SK-N-SH treated with all-trans-retinoic acid at 6 μM for 48 hours (cell line): ENCODE results near the gene UGT1A4.

Experiments used
- ATAC-seq: fragments of 200-7000 bp; cut with Tn5 transposase; 3 replicates; pipeline ENCODE4 v1.9.1; 2020; ENCODE audit warnings: mild to moderate bottlenecking, moderate library complexity
- ARNTL ChIP-seq: fragments of 450-650 bp; formaldehyde crosslinking; IDR thresholded peaks from 2 replicates; pipeline ENCODE4 v1.5.0; 2020; ENCODE audit warnings: low read depth, mild to moderate bottlenecking, moderate library complexity, borderline replicate concordance
- BACH2 ChIP-seq: fragments of 250-450 bp; sonication (Bioruptor Pico); IDR thresholded peaks from 2 replicates; pipeline ENCODE4 v1.9.0; 2021; ENCODE audit warnings: mild to moderate bottlenecking, borderline replicate concordance
- CSDC2 ChIP-seq: fragments of 250-450 bp; sonication (Bioruptor Pico); IDR thresholded peaks from 2 replicates; pipeline ENCODE4 v1.5.0; 2020; ENCODE audit warnings: mild to moderate bottlenecking, moderate library complexity
- ESRRG ChIP-seq: fragments of 250-450 bp; sonication (Bioruptor Pico); IDR thresholded peaks from 2 replicates; pipeline ENCODE4 v1.6.1; 2021; ENCODE audit warnings: mild to moderate bottlenecking
- GLIS3 ChIP-seq: fragments of 250-450 bp; sonication (Bioruptor Pico); IDR thresholded peaks from 2 replicates; pipeline ENCODE4 v1.5.0; 2020; ENCODE audit warnings: mild to moderate bottlenecking, moderate library complexity
- ISL1 ChIP-seq: fragments of 250-450 bp; sonication (Bioruptor Pico); IDR thresholded peaks from 2 replicates; pipeline ENCODE4 v2.1.2; 2022; ENCODE audit warnings: mild to moderate bottlenecking, moderate library complexity
- OSR1 ChIP-seq: fragments of 250-450 bp; sonication (Bioruptor Pico); IDR thresholded peaks from 2 replicates; pipeline ENCODE4 v1.8.0; 2022; ENCODE audit warnings: moderate library complexity, mild to moderate bottlenecking, inconsistent platforms
- PPARA ChIP-seq: fragments of 250-450 bp; sonication (Bioruptor Pico); IDR thresholded peaks from 2 replicates; pipeline ENCODE4 v1.5.0; 2020; ENCODE audit warnings: mild to moderate bottlenecking, borderline replicate concordance
- RARB ChIP-seq: fragments of 250-450 bp; sonication (Bioruptor Pico); IDR thresholded peaks from 2 replicates; pipeline ENCODE4 v1.8.0; 2021; ENCODE audit warnings: mild to moderate bottlenecking, moderate library complexity
- SNAI2 ChIP-seq: fragments of 250-450 bp; sonication (Bioruptor Pico); IDR thresholded peaks from 2 replicates; pipeline ENCODE4 v1.5.0; 2020; ENCODE audit warnings: mild to moderate bottlenecking, moderate library complexity
- TCF4 ChIP-seq: fragments of 250-450 bp; sonication (Bioruptor Pico); IDR thresholded peaks from 2 replicates; pipeline ENCODE4 v1.8.0; 2021; ENCODE audit warnings: mild to moderate bottlenecking, moderate library complexity, borderline replicate concordance
- TOX ChIP-seq: fragments of 250-450 bp; sonication (Bioruptor Pico); IDR thresholded peaks from 2 replicates; pipeline ENCODE4 v1.8.0; 2021; ENCODE audit warnings: mild to moderate bottlenecking, moderate library complexity, borderline replicate concordance
- ZC3H10 ChIP-seq: fragments of 250-450 bp; sonication (Bioruptor Pico); IDR thresholded peaks from 2 replicates; pipeline ENCODE4 v1.5.1; 2021; ENCODE audit warnings: mild to moderate bottlenecking, moderate library complexity
- ZFP3 ChIP-seq: fragments of 250-450 bp; sonication (Bioruptor Pico); IDR thresholded peaks from 2 replicates; pipeline ENCODE4 v1.5.0; 2020; ENCODE audit warnings: mild to moderate bottlenecking, moderate library complexity
- ZFP30 ChIP-seq: fragments of 450-650 bp; formaldehyde crosslinking; IDR thresholded peaks from 2 replicates; pipeline ENCODE4 v1.5.0; 2022; ENCODE audit warnings: mild to moderate bottlenecking, moderate library complexity
- ZNF565 ChIP-seq: fragments of 450-650 bp; formaldehyde crosslinking; conservative IDR thresholded peaks from 2 replicates; pipeline ENCODE4 v1.5.0; 2020; ENCODE audit warnings: low read depth, mild to moderate bottlenecking, moderate library complexity
- ZNF70 ChIP-seq: fragments of 450-650 bp; formaldehyde crosslinking; IDR thresholded peaks from 2 replicates; pipeline ENCODE4 v1.5.0; 2020; ENCODE audit warnings: mild to moderate bottlenecking, moderate library complexity
- ZNF8 ChIP-seq: fragments of 450-650 bp; formaldehyde crosslinking; IDR thresholded peaks from 2 replicates; pipeline ENCODE4 v1.5.0; 2020; ENCODE audit warnings: mild to moderate bottlenecking, moderate library complexity
- TF ChIP-seq, protein P1 (sequence below): fragments of 250-450 bp; sonication (Bioruptor Pico); IDR thresholded peaks from 2 replicates; pipeline ENCODE4 v1.5.1; 2020; ENCODE audit warnings: low read depth, mild to moderate bottlenecking, moderate library complexity
- TF ChIP-seq, protein P2 (sequence below): fragments of 250-450 bp; sonication (Bioruptor Pico); IDR thresholded peaks from 2 replicates; pipeline ENCODE4 v1.8.0; 2020; ENCODE audit warnings: mild to moderate bottlenecking, moderate library complexity, borderline replicate concordance
- TF ChIP-seq, protein P3 (sequence below): fragments of 250-450 bp; sonication (Bioruptor Pico); IDR thresholded peaks from 2 replicates; pipeline ENCODE4 v1.8.0; 2021; ENCODE audit warnings: low read depth, mild to moderate bottlenecking, moderate library complexity, borderline replicate concordance
- TF ChIP-seq, protein P4 (sequence below): fragments of 250-450 bp; sonication (Bioruptor Pico); IDR thresholded peaks from 2 replicates; pipeline ENCODE4 v1.5.1; 2021; ENCODE audit warnings: mild to moderate bottlenecking, moderate library complexity
- TF ChIP-seq, protein P5 (sequence below): fragments of 250-450 bp; sonication (Bioruptor Pico); IDR thresholded peaks from 2 replicates; pipeline ENCODE4 v1.5.0; 2020; ENCODE audit warnings: mild to moderate bottlenecking, moderate library complexity

Gene UGT1A4

DNA sequence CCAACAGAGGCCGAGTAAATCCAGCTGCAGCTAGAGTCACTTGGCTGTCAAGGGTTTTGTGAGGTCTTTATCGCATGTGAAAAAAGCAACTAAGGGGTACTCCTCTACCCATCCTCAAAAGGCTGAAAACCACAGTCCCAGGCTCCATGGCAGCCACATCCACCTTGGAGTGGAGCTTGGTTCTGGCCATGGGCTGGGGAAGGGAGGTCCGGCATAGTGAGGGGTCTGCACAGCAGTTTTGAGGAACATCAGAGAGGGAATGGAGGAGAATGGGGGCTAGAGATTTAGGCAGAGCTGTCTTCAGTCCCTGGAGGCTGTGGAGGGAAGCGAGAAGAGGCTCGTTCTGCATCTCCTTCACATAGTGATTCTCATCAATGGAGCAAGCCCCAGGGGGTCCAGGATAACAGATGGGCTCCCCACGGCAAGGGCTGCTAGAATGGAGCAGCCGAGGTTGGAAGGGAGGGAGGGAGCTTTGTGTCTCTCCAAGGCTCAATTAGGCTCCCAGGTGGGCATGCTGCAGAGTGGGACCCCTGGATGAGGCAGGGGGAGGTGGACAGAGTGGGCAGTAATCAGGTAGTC lies 80.6 kb downstream of the UGT1A4 start:
- ATAC-seq = no peak
- no peak for TF ChIP-seq RARB (CRISPR knock-in tag)
- TF ChIP-seq, protein P1, sequence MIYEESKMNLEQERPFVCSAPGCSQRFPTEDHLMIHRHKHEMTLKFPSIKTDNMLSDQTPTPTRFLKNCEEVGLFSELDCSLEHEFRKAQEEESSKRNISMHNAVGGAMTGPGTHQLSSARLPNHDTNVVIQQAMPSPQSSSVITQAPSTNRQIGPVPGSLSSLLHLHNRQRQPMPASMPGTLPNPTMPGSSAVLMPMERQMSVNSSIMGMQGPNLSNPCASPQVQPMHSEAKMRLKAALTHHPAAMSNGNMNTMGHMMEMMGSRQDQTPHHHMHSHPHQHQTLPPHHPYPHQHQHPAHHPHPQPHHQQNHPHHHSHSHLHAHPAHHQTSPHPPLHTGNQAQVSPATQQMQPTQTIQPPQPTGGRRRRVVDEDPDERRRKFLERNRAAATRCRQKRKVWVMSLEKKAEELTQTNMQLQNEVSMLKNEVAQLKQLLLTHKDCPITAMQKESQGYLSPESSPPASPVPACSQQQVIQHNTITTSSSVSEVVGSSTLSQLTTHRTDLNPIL = no peak
- TF ChIP-seq, protein P2, sequence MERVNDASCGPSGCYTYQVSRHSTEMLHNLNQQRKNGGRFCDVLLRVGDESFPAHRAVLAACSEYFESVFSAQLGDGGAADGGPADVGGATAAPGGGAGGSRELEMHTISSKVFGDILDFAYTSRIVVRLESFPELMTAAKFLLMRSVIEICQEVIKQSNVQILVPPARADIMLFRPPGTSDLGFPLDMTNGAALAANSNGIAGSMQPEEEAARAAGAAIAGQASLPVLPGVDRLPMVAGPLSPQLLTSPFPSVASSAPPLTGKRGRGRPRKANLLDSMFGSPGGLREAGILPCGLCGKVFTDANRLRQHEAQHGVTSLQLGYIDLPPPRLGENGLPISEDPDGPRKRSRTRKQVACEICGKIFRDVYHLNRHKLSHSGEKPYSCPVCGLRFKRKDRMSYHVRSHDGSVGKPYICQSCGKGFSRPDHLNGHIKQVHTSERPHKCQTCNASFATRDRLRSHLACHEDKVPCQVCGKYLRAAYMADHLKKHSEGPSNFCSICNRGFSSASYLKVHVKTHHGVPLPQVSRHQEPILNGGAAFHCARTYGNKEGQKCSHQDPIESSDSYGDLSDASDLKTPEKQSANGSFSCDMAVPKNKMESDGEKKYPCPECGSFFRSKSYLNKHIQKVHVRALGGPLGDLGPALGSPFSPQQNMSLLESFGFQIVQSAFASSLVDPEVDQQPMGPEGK (CRISPR knock-in tag) = no peak
- TF ChIP-seq ZNF70 = no peak
- no peak for TF ChIP-seq ARNTL (CRISPR knock-in tag)
- TF ChIP-seq ZFP3 (CRISPR knock-in tag) = no peak
- TF ChIP-seq ISL1 (CRISPR knock-in tag) = no peak
- no peak for TF ChIP-seq ZNF565 (CRISPR knock-in tag)
- no peak for TF ChIP-seq BACH2 (CRISPR knock-in tag)
- TF ChIP-seq ZFP30 (CRISPR knock-in tag) = no peak
- TF ChIP-seq ZNF8 = no peak
- TF ChIP-seq TOX (CRISPR knock-in tag) = no peak
- no peak for TF ChIP-seq TCF4 (CRISPR knock-in tag)

DNA sequence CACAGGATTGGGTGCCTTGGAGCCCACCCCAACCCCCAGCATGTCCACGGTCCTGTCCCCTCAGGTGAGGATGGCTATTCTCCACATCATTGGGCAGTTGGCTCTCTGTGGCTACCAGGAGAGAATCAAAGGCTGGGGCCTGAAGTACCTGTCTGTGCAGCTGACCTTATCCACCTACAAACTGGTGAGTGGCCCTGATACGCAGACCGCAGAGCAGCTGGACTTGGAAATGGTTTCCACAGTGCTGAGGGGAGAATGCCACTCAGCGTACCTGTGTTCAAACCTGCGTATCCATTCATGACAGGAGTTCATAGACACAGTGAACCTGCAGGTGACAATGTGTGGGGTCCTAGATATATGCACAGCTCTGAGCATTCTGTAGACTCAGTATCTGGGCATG lies 81.2 kb downstream of the UGT1A4 start:
- TF ChIP-seq SNAI2 (CRISPR knock-in tag) (no peak), GLIS3 (no peak), ZC3H10 (CRISPR knock-in tag) (no peak), ZFP30 (CRISPR knock-in tag) (no peak), ZNF70 (no peak), ZNF8 (no peak), BACH2 (CRISPR knock-in tag) (no peak), ZNF565 (CRISPR knock-in tag) (no peak), ESRRG (CRISPR knock-in tag) (no peak), OSR1 (CRISPR knock-in tag) (no peak), ISL1 (CRISPR knock-in tag) (no peak), ZFP3 (CRISPR knock-in tag) (no peak), CSDC2 (CRISPR knock-in tag) (no peak), TOX (CRISPR knock-in tag) (no peak)
- TF ChIP-seq, protein P2 (CRISPR knock-in tag) = no peak
- TF ChIP-seq, protein P3, sequence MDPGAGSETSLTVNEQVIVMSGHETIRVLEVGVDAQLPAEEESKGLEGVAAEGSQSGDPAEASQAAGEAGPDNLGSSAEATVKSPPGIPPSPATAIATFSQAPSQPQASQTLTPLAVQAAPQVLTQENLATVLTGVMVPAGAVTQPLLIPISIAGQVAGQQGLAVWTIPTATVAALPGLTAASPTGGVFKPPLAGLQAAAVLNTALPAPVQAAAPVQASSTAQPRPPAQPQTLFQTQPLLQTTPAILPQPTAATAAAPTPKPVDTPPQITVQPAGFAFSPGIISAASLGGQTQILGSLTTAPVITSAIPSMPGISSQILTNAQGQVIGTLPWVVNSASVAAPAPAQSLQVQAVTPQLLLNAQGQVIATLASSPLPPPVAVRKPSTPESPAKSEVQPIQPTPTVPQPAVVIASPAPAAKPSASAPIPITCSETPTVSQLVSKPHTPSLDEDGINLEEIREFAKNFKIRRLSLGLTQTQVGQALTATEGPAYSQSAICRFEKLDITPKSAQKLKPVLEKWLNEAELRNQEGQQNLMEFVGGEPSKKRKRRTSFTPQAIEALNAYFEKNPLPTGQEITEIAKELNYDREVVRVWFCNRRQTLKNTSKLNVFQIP (CRISPR knock-in tag) = no peak
- TF ChIP-seq, protein P1 = no peak
- TF ChIP-seq, protein P4, sequence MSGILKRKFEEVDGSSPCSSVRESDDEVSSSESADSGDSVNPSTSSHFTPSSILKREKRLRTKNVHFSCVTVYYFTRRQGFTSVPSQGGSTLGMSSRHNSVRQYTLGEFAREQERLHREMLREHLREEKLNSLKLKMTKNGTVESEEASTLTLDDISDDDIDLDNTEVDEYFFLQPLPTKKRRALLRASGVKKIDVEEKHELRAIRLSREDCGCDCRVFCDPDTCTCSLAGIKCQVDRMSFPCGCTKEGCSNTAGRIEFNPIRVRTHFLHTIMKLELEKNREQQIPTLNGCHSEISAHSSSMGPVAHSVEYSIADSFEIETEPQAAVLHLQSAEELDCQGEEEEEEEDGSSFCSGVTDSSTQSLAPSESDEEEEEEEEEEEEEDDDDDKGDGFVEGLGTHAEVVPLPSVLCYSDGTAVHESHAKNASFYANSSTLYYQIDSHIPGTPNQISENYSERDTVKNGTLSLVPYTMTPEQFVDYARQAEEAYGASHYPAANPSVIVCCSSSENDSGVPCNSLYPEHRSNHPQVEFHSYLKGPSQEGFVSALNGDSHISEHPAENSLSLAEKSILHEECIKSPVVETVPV = no peak

DNA sequence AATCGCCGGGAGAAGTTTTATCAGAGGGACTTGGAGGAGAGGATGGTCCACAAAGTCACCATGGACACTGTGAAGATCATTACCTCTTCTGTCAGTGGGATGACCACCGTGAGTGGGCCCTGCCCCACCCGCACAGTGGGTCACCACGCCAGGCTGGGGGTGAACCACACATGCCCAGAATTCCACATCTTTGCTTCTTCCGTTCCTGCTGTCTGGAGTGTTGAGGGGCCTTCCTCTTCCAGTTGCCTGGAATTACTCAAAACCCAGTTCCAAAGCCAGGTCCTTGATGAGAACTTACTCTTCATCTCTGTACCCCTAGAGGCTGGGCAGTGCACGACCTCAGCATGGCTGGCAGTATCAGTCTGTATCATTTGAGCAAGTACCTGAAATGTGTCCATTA lies 81.7 kb downstream of the UGT1A4 start:
- no peak for ATAC-seq
- TF ChIP-seq ZC3H10 (CRISPR knock-in tag) (no peak), BACH2 (CRISPR knock-in tag) (no peak), TCF4 (CRISPR knock-in tag) (no peak), ISL1 (CRISPR knock-in tag) (no peak), PPARA (CRISPR knock-in tag) (no peak), ZNF8 (no peak)
- TF ChIP-seq, protein P1 = no peak
- TF ChIP-seq, protein P5, sequence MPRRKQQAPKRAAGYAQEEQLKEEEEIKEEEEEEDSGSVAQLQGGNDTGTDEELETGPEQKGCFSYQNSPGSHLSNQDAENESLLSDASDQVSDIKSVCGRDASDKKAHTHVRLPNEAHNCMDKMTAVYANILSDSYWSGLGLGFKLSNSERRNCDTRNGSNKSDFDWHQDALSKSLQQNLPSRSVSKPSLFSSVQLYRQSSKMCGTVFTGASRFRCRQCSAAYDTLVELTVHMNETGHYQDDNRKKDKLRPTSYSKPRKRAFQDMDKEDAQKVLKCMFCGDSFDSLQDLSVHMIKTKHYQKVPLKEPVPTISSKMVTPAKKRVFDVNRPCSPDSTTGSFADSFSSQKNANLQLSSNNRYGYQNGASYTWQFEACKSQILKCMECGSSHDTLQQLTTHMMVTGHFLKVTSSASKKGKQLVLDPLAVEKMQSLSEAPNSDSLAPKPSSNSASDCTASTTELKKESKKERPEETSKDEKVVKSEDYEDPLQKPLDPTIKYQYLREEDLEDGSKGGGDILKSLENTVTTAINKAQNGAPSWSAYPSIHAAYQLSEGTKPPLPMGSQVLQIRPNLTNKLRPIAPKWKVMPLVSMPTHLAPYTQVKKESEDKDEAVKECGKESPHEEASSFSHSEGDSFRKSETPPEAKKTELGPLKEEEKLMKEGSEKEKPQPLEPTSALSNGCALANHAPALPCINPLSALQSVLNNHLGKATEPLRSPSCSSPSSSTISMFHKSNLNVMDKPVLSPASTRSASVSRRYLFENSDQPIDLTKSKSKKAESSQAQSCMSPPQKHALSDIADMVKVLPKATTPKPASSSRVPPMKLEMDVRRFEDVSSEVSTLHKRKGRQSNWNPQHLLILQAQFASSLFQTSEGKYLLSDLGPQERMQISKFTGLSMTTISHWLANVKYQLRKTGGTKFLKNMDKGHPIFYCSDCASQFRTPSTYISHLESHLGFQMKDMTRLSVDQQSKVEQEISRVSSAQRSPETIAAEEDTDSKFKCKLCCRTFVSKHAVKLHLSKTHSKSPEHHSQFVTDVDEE = no peak

More for the DNA sequence above, 81.2 kb downstream of the UGT1A4 start:
- ATAC-seq = no peak
